Adrenal gland (tissue), 12 donors: ENCODE data around the gene RPTOR. TPM values are rescaled to one million over a fixed set of nuclear protein-coding genes. Genes with fewer than 3 reads are reported as not detected.
A peak's percentile ranks its signal among the peaks of the same experiment; 100 is the strongest.

ENCODE experiments used
- DNase-seq, 7 donors: peaks; one replicate each; pipeline ENCODE4 v3.0.0-alpha.2; 2019 to 2020
- H3K27ac ChIP-seq, 5 donors: fragments of 200-600 bp; sonication (generic) in 4 of 5; 1 replicate in 3 of 5; 2 replicates in 2 of 5; pipeline versions ENCODE4 v1.5.1 to v1.8.0; 2016 to 2020; ENCODE audit warnings: mild to moderate bottlenecking in 1 of 5
- H3K27me3 ChIP-seq: fragments of 200-600 bp; 2 replicates; pipeline ENCODE4 v1.8.0; 2021
- H3K36me3 ChIP-seq, 2 donors: fragments of 200-600 bp; replicated peaks in 1 of 2; 1 replicate in 1 of 2; 2 replicates in 1 of 2; pipeline versions ENCODE4 v1.5.1 to v1.8.0; 2018 to 2022
- H3K4me1 ChIP-seq, 2 donors: fragments of 200-600 bp; replicated peaks in 1 of 2; 1 replicate in 1 of 2; 2 replicates in 1 of 2; pipeline versions ENCODE4 v1.5.1 to v1.8.0; 2018 to 2021
- H3K4me3 ChIP-seq, 4 donors: fragments of 200-600 bp; sonication (generic) in 3 of 4; one replicate each; pipeline ENCODE4 v1.5.1; 2016 to 2018
- H3K9me3 ChIP-seq, 3 donors: fragments of 200-600 bp; sonication (generic) in 1 of 3; replicated peaks in 1 of 3; 1 replicate in 2 of 3; 2 replicates in 1 of 3; pipeline versions ENCODE4 v1.5.1 to v1.8.0; 2016 to 2021
- POLR2A ChIP-seq, 2 donors: fragments of 450-650 bp; IDR thresholded peaks; one replicate each; pipeline ENCODE4 v1.6.1; 2017; ENCODE audit warnings: antibody characterized with exemption in 2 of 2, mild to moderate bottlenecking in 2 of 2, moderate library complexity in 1 of 2
- WGBS, 4 donors: extraction: QIAGEN DNeasy Blood & Tissue Kit in 2 of 4; methylation state at CpG; one replicate each; pipeline versions ENCODE4 v1.1.5 to v1.1.7; 2013 to 2017; 5-methylcytosine and 5-hydroxymethylcytosine counted together
- intact Hi-C, 2 donors: fragments of 100-400 bp; cut with DNase I; formaldehyde crosslinking; loops; one replicate each; pipeline versions ENCODE4 v1.14.1 to v1.15.0; 2022 to 2023
- polyA plus RNA-seq, 3 donors: library from polyadenylated mRNA; stranded (reverse); fragments of 200-250 nt in 2 of 3; fragments of 350-450 nt in 1 of 3; fragmentation: Illumina TruSeq in 1 of 3; extraction: RNeasy Lipid Tissue Mini Kit (QIAGEN cat#74804) in 1 of 3; gene quantifications; one replicate each; pipeline ENCODE4 v1.2.3, GENCODE V29; 2013 to 2014
- total RNA-seq, 9 donors: library from RNA; depleted of rRNA in 4 of 9; stranded (reverse); fragments of >200 nt in 4 of 9; fragments of 120-200 nt in 1 of 9; fragmentation: NEBNext Ultra II Directional in 1 of 9; extraction: Animal tissue kit (Norgen Biotek cat#: 25700) in 1 of 9; gene quantifications; one replicate each; pipeline versions ENCODE4 v1.1.0 to v1.2.4, GENCODE V29; 2013 to 2023
- TF ChIP-seq, protein P1 (sequence below), 6 experiments: fragments of 450-650 bp in 4 of 6; fragments of 200-600 bp in 2 of 6; sonication (generic) in 1 of 6; IDR thresholded peaks; 1 replicate in 5 of 6; 2 replicates in 1 of 6; pipeline versions ENCODE4 v1.5.1 to v1.8.0; 2016 to 2021; ENCODE audit warnings: antibody characterized with exemption in 6 of 6, mild to moderate bottlenecking in 2 of 6, moderate library complexity in 1 of 6
- donor health status: healthy with polysubstance abuse.
- donor health status: Bipolar disorder and iron deficiency.
- donor health status: DM: yes; HTN: yes; CAD: no.
- donor health status: DM: no; HTN: no; CAD: no.
- donor health status: DM: no; HTN: no; CAD: no.
- donor health status: DM: yes; HTN: yes; CAD: no.

Gene RPTOR
- total and polyA plus RNA-seq, 12 donors: 9.7 to 53.3 (median 29.7) TPM

- whole genome bisulfite sequencing, 4 donors: 72 to 79% (median 74%) methylated on average over 6 of the region's 6 CpGs
- Histone ChIP-seq H3K9me3 (no peaks in the 10 kb centered on the region), H3K27me3 (no peaks in the 10 kb centered on the region), H3K4me3 (no peak overlapping the region), H3K27ac (no peak overlapping the region), H3K36me3 (no peaks in the 10 kb centered on the region), H3K4me1 (peaks cover 0 to 7% of the 10 kb centered on the region in 2 donors)
- intact Hi-C loops: no loop called here
- DNase-seq: peak in 2 of 7 donors; percentile 21 to 33
- TF ChIP-seq POLR2A (IDR thresholded peaks at IDR 0.05): no peak
- TF ChIP-seq, protein P1, sequence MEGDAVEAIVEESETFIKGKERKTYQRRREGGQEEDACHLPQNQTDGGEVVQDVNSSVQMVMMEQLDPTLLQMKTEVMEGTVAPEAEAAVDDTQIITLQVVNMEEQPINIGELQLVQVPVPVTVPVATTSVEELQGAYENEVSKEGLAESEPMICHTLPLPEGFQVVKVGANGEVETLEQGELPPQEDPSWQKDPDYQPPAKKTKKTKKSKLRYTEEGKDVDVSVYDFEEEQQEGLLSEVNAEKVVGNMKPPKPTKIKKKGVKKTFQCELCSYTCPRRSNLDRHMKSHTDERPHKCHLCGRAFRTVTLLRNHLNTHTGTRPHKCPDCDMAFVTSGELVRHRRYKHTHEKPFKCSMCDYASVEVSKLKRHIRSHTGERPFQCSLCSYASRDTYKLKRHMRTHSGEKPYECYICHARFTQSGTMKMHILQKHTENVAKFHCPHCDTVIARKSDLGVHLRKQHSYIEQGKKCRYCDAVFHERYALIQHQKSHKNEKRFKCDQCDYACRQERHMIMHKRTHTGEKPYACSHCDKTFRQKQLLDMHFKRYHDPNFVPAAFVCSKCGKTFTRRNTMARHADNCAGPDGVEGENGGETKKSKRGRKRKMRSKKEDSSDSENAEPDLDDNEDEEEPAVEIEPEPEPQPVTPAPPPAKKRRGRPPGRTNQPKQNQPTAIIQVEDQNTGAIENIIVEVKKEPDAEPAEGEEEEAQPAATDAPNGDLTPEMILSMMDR (IDR thresholded peaks at IDR 0.05): no peak
These were observed 13.4 kb downstream of the RPTOR start for GRCh38 chr17:80558046-80558445.

GRCh38 chr17:80559825-80560251 lies 15.2 kb downstream of the RPTOR start:
- H3K27ac ChIP-seq: no peak overlapping the region
- no peaks in the 10 kb centered on the region for H3K36me3 ChIP-seq
- intact Hi-C loops: no loop called here
- no peak for TF ChIP-seq POLR2A (IDR thresholded peaks at IDR 0.05)
- TF ChIP-seq, protein P1 (IDR thresholded peaks at IDR 0.05): no peak
- 78 to 83% (median 81%) methylated on average over 6 of the region's 6 CpGs for WGBS, 4 donors
- no peaks in the 10 kb centered on the region for H3K27me3 ChIP-seq
- no peak overlapping the region for H3K4me3 ChIP-seq
- DNase-seq: no peak
- peaks cover 0 to 7% of the 10 kb centered on the region in 2 donors for H3K4me1 ChIP-seq
- no peaks in the 10 kb centered on the region for H3K9me3 ChIP-seq

DNA sequence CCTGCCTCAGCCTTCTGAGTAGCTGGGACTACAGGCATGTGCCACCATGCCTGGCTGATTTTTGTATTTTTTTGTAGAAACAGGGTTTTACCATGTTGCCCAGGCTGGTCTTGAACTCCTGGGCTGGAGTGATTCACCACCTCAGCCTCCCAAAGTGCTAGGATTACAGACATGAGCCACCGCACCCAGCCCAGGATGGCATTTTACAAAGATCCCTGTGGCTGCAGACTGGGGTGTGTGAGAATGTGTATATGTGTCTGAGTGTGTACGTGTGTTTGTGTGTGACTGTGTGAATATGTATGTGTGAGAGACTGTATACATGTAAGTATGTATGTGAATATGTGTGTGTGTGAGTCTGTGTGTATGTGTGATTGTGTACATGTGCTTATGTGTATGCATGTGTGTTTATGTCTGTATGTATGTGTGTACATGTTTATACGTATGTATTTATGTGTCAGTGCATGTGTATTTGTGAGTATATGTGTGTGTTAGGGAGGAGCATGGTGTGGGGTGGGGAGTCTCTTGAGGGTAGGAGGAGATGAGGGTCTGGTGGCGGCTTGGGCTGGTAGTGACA lies 17.0 kb downstream of the RPTOR start:
- no peaks in the 10 kb centered on the region for H3K27me3 ChIP-seq
- no peaks in the 10 kb centered on the region for H3K36me3 ChIP-seq
- H3K4me1 ChIP-seq: peaks cover 0 to 7% of the 10 kb centered on the region in 2 donors
- TF ChIP-seq, protein P1 (IDR thresholded peaks at IDR 0.05): no peak
- TF ChIP-seq POLR2A (IDR thresholded peaks at IDR 0.05): no peak
- WGBS, 4 donors: 88 to 98% (median 93%) methylated on average over 4 of the region's 4 CpGs
- intact Hi-C loops: no loop called here
- no peak for DNase-seq
- no peaks in the 10 kb centered on the region for H3K9me3 ChIP-seq
- H3K4me3 ChIP-seq: no peak overlapping the region
- no peak overlapping the region for H3K27ac ChIP-seq

- no peaks in the 10 kb centered on the region for H3K9me3 ChIP-seq
- H3K4me3 ChIP-seq: no peak overlapping the region
- H3K27me3 ChIP-seq: no peaks in the 10 kb centered on the region
- intact Hi-C loops: no loop called here
- H3K36me3 ChIP-seq: no peaks in the 10 kb centered on the region
- TF ChIP-seq, protein P1 (IDR thresholded peaks at IDR 0.05): no peak
- TF ChIP-seq POLR2A (IDR thresholded peaks at IDR 0.05): no peak
- DNase-seq: no peak
- H3K27ac ChIP-seq: no peak overlapping the region
- H3K4me1 ChIP-seq: no peaks in the 10 kb centered on the region
- 88 to 96% (median 91%) methylated on average over 5 of the region's 5 CpGs for WGBS, 4 donors
These were observed 19.9 kb downstream of the RPTOR start for GRCh38 chr17:80564545-80564944.
